HTERT RPE-1 (cell line): ENCODE measurements around the gene ATF6.

Experiments
- in situ Hi-C: fragments of 300-500 bp; cut with MboI; formaldehyde crosslinking; loops from 4 replicates; pipeline ENCODE4 v1.14.3; 2020; ENCODE audit warnings: low sequenced_read_pairs

The ATF6 gene

DNA sequence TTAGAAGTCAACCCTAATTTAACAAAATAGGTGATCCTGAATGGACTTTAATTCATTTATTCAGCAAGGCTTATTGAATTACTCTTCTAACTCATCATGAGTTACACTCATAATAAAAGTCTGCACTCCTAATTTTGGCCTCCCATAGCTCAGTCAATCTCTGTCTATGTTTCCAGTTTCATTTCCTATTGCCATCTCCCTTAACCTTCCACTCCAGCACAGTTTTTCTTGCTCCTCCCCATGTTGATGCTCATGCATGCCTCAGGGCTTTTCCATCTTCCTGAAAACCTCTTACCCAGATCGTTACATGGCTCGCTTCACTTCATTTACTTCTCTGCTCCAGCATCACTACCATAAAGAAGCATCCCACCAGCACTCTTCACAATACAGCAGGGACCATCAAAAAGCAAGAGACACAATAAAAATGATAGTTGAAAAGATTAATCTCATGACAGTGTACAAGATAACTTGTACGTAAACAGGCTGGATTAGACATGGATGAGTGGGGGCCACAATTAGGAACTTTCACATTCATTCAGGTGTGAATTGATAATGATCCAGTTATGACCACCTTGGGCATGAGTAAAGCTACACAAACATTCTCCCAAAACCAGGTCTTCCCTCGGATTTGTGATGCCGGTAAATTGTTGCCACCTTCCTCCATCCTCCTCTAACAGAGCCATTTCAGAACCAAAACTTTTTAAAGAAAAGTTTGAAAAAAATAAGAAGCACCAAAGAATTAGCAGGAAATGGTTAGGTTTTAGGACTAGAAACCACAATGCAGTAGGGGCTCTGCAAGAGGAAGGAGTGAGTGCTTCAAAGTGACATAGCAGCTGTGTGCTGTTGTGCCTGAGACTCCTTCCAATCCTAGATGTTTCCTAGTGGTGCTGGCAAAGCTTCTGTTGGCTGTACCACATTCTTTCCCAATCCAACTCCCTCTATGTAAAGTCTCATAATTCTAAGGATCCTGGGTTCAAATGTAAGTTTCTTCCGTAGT, 167.8 kb downstream of the ATF6 start:
- in situ Hi-C loops, result no loop called here

DNA sequence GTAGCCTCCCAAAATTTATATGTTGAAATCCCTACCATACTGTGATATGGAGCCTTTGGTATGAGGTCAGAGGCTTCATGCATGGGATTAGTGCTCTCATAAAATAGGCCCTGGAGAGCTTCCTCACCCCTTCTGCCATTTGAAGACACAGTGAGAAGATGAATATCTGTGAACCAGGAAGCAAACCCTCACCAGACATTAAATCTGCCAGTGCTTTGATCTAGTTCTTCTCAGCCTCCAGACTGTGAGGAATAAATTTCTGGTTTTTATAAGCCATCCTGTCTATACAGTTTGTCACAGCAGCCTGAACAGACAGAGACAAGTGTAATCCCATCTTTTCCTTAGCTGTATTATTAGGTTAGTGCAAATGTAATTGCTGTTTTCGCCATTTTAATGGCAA, 169.1 kb downstream of the ATF6 start:
- in situ Hi-C loops, result no loop called here

DNA sequence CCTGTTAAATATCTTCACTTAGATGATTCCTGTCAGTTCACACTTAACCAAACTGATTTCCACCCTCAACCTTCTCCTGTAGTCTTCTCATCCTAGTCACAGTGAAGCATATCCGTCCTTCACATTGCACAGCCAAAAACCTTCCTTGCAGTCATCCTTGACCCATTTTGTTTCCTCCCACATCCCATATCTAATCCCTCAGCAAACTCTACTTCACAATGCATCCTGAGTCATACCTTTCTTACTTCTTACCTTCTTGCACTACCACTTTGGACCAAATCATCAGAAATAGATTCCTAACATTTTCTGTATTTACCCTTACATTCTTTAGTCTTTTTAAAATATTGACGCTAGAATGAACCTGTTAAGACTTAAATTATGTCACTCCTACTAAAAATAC, 170.7 kb downstream of the ATF6 start:
- in situ Hi-C loops, result no loop called here

DNA sequence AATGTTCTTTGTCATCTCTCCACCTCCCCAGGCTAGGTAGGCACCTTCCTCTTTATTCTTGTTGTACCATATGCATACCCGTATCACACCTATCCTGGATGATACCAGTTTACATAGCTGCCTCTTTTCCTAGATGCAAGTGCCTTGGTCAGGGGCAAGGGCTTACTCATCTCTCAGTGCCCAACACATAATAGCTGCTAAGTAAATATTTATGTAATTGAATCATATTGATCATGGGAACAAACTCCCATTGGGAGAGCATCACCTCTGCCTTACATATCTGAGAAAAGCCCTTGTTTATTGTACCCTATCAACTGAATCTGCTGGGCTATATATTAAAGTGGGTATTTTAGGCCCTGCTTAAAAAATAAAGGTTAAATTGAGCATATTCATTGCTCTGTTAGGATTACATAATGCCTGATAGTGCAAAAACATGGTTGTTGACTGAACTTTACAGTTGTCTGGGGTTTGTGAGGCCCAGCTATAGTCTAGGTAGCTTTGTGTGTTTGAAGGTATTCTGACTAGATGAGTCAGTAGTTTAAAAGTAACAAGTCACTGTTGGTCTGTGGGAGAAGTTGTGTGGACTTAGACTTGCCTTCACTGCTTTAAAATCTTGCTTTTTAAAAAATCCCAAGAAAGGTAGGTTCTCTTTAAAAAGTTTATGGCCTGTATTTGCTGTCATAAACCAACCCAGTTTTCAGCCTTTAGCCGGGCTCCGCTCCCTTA, 174.9 kb downstream of the ATF6 start:
- in situ Hi-C loops, result no loop called here

DNA sequence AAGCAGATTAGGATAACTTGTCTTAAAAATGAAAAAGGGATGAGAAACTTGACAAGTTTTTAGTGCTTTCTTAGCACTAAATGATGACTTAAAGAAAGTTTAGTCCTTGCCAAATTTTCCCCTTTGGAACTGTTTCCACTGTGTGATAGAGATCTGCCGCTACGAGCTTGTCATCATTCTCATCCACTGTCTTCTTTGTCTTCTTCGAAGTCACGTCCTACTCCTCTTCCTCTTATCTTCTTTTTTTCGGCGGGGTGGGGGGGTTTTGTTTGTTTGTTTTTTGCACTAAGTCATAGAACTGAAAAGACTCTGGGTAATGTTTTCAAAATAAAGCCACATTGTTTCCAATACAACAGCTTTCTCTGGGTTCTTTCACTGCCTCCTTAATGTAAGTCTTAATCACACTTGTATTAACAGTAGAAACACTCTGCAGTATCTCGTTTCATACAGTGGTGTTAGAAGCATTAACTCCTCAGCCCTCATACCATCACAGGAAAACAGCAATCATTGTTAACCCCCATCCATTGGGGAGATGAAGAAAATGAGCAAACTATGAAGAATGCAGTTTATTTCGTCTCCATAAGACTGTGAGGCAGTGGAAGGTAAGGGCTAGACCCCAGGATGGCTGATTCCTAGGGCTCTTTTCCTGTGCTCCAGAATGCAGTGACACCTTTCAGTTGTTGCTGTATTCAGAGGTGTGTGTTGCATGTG, 175.8 kb downstream of the ATF6 start:
- in situ Hi-C loops, result no loop called here

DNA sequence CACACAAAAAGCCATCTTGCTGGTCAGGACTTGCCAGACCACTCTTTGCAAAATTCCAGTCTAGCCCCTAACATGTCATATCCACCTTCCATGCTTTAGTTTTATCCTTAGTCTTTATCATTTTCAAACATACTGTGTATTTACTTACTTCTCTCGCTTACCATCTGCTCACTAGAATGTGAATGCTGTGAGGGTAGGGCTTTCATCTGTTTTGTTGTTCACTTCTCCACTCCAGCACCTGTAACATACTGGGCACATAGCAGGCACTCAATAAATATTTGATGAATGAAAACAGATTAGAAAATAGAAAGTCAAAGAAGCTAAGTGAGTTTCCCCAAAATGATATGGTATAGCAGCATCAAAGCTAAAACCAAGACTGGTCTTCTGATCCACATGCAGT, 177.6 kb downstream of the ATF6 start:
- in situ Hi-C loops, result no loop called here

DNA sequence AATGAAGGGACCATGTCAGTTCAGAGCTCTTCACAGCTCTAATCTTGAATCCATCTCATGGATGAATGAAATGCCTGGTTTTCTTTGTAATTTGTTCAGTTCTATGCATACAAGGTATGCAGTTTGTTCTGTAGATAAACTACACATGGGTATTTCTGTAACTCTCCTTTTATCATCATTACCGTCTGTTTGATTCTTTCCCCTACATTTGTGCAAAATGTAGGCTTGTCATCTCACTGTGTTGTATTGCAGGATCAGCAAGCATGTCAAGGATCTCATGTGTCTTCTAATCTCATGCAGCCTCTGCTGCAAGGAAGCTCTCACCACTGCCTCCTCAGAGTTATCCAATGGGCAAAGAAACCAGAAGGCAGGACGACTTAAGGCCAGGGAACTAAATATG, 178.3 kb downstream of the ATF6 start:
- in situ Hi-C loops, result no loop called here

DNA sequence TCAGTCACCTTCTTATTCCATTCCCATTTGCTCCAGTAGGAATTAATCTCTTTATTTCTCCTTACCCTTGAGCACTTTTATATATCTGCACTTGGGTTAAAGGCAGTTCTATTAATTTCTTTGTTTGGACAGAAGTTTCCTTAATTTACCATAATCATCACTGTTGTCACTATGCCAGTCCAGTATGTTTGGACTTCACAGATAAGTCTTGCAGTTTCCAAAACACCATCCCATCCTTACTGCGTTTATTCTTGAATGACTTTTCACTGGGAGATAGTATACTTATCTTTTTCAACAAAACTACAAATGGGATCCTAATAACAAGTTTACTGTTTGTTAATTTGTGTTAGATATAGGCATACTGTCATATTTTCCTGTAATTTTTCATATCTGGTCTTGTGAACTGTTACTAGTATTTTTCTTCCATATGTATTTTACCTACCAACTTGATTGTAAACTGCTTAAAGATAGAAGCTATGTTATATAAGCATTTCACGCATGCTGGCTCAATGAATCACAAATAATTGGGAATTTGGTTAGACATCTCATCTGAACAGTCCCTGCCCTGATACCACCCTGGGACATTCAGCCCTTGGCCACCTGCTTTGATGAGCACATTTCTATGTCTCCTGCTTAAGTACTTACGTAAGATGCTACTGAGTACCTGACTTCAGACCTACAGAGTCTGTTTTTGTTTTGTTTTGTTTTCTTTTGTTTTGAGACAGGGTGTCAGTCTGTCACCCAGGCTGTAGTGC, 179.4 kb downstream of the ATF6 start:
- in situ Hi-C loops, result no loop called here

DNA sequence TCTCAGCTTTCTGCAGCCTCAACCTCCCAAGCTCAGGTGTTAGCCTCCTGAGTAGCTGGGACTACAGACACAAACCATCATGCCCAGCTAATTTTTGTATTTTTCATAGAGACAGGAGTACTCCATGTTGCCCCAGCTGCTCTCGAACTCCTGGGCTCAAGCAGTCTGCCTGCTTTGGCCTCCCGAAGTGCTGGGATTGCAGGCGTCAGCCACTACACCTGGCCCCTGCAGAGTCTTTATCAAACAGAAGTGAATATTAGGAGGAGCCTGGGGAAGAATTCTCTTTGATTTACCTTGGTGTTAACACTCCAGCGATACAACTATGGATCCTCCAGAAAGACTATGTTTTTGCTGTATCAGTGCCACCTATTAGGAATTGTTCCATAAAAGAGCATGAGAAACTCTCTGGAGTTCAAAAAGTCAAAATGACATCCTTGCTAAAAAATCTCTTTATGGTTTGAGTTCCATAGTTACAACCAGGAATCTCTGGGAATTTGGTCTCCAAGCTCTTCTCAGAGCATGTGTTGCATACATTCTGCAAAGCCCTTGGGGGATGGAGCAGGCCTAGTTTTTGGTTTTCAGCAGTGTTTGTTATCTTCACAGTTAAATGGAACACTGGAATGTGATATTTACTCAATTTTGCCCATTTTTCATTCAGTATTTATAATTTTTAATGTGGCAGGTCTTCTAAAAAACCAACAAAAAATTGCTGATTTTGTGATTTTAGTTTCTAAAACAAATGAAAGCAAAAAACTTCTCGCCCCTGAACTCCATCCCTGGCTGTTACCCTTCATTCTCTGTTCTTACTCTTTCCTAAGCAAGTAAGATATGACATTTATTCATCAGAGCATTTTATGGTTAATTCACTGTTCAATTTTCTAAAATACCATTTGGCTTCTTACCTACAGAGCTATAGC, 180.2 kb downstream of the ATF6 start:
- in situ Hi-C loops, result no loop called here

DNA sequence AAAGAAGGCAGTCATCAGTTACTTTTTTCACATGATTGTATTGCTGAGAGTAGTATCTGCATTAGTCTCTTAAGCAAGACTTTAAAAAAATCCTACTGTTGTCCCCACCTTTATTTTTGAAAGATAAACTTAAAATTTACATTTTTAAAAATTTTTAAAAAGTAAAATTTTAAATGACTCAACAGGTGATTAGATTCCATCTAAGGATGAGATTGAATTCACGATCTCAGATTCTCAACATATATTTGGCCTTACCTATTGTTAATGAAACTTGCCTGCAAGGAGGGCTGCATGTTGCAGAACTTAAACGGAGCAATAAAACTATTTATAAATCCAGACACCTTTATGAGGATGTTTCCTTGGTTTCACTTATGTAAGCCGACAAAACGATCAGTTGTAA, 182.3 kb downstream of the ATF6 start:
- in situ Hi-C loops, result no loop called here

DNA sequence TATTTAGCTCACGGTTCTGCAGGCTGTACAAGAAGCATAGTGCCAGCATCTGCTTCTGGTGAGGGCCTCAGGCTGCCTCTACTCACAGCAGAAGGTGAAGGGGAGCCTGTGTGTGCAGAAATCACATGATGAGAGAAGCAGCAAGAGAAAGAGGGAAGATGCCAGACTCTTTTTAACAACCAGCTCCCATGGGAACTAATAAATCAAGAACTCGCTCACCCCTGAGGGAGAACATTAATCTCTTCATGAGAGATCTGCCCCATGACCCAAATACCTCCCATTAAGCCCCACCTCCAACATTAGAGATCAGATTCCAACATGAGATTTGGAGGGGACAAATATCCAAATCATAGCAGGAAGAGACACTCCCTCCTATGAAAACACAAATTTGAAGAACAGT, 183.4 kb downstream of the ATF6 start:
- in situ Hi-C loops, result no loop called here

DNA sequence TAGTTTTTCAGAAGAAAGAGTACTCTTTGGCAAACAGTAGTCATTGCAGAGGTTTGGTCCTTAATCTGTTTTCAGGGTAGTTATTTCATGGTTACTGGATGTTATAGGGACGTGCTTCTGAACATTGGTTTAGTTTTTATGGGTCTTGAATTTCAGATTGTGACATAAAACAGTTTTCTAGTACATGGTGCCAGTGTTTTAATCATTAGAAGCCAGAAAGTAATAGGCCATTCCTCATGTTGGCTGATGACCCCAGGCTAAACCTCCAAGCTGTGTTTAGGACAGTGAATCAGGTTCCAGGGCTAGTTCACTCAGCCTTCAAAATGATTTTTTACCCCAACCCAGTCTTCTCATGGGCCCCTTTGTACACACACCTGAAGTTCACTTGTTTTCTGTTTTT, 184.3 kb downstream of the ATF6 start:
- in situ Hi-C loops, result no loop called here

DNA sequence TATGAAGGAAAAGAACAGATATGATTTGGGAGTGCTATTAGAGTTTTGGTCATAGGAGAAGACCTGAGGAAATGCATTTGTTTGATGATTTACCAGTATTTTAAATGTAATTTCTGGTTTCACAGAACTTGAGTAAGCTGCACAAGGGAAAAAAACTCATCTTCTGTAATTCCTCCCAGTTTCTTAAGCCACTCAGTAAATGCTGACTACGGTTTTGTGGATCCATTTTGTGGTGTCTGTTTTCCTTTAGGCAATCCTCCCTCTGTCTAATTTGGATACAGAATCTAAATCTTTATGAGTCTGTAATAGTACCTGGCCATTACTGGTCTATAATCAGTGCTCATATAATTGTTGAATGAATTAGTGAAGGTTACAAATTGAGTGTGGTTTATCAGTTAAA, 185.5 kb downstream of the ATF6 start:
- in situ Hi-C loops, result no loop called here

DNA sequence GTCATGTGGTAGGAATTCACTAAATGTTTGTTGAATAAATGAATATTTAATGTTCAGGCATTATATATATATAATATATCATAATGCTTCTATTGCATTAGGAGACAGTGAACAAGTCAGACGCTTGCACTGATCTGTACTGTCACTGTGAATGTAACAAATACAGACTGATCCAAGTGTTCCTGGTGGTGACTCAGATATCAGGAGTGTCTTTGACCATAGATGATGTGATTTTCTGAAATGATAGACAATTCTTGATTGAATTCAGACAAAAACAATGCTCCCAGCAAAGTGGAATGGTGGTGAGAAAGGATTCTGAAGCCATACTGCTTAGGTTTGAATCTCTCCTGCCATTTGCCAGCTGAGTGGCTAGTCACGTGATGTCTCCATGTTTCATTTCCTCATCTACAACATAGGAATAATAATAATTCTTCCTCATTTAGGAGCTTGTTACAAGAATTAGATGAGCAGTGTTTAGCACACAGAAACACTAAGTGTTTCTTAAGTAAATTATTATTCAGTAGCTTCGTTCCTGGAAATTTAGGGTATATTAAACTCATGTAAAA, 186.6 kb downstream of the ATF6 start:
- in situ Hi-C loops, result no loop called here

DNA sequence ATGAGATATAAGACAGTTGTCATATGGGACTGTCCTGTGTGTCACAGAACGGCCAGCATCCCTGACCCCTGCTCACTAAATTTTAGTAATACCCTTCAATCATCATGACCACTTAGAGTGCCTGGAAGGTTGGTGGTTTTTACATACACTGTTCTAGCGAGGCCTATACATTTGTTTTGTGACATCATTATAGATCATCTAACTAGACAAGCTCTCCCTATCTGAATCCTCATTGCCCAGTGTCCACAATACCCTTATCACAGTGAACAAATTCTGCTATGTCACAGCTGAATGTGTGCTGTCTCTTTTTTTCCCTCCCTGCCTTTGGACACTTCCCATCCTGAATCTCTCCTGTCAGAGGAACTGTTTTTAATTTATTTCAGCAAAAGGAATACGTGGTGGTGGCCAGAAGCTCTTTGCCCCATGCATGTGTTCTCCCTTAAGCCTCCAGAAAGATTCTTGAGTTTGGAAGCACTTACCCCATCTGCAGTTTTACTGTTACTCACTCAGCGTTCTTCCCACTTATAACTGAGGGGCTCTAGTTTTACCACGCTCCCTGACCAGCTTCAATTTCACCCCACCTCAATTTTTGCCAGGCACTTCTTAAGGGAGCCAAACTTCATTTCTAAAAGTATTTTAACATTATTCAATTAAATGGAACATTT, 187.3 kb downstream of the ATF6 start:
- in situ Hi-C loops, result no loop called here

DNA sequence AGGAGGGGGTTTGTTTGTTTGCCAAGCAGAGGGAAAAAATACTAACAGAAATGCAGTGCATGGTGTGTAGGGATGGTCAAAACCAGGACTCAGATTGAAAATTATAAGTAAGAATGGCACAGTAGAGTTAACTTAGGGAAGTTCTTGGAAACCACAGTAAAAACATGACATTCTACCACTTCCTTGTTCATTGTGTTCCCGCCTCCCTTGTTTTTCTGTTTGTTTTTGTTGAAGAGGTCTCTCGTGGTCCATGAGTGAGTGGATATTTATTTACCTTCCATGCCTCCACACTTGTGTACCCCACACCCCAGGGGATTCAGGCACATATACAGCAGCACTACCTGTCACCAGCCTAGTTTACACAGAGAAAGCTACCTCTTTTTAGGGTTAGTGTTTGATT, 187.9 kb downstream of the ATF6 start:
- in situ Hi-C loops, result no loop called here

DNA sequence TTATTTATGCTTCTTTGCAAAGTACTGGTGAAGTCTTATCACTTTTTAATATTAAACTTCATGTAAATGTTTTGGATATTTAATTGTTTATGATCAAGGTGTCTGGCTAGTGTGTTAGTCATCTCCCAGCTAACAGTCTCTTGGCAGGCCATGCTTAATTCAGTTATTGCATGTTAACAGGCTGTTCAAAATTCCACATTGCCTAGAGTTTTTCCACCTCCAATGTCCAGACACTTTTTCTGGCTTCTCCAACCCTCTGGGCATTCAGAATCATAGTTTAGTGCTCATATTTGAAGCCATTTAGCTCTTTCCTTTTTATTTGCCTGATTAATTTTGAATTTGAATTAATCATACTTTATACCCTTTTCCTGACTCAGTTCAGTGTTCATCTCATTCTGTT, 188.3 kb downstream of the ATF6 start:
- in situ Hi-C loops, result no loop called here

DNA sequence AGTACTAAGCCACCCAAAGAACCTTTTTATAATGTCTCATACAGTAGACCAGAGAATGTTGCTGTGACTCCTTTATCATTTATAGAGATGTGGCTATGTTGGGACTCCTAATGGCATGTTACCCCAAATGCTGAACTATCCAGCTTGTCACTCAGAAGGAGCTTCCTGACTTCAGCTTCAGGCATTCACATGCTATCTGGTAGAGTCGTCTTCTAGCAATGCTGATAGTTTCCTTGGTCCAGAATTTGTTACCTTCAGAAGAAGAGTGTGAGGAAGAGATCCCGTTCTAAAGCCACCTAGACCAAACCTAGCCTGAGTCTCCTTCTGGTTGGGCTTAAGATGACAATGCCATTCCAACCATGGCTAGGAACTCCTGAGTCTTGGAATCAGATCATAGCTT, 189.5 kb downstream of the ATF6 start:
- in situ Hi-C loops, result no loop called here

DNA sequence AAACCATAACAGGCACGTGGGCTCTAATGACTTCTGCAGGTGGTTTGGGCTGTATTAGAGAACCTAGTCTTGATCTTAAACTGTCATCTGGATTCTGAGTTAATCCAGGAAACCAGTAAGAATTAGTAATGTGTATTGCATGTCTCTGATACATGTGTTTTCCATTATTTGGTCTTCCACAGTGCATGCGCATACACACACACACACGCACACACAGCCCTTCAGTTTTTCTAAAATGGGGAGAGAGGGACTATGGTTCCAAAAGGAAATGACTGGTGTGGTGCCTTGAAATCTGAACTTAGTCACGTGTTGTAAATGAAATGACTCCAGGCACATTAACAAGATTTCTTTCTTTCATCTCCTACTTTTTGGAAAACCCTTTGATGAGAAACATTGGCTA, 190.0 kb downstream of the ATF6 start:
- in situ Hi-C loops, result no loop called here
